Retina (tissue), 1 donor: Measurements from ENCODE around the gene PIP5K1C.

Source experiments
- DNase-seq: peaks from one replicate; pipeline ENCODE4 v3.0.0-alpha.2; 2016

PIP5K1C gene

GRCh38 chr19:3693025-3693925 is 7.0 kb downstream of the PIP5K1C start:
- DNase-seq: no peak

- no peak for DNase-seq
Measured at GRCh38 chr19:3692141-3693024, 7.9 kb downstream of the PIP5K1C start.

GRCh38 chr19:3691726-3692125 is 8.5 kb downstream of the PIP5K1C start:
- DNase-seq: no peak

DNA sequence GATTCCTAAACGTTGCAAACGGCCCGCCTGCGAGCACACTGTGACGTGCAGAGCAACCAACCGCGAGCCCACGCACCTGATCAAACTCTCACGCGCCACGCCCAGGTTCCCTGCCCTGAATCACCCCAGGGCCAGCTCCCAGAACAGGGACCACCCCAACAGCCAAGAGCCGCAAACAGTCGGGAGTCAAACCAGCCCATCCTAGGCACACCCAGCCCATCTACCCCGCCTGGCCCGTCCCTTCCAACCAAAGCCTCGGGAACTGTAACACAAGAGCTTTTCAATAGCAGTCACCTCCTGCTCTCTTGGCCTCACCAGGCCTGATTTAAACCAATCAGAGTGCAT is 8.9 kb downstream of the PIP5K1C start:
- no peak for DNase-seq

- DNase-seq: no peak
Measured at GRCh38 chr19:3690551-3691371, 9.5 kb downstream of the PIP5K1C start.

DNA sequence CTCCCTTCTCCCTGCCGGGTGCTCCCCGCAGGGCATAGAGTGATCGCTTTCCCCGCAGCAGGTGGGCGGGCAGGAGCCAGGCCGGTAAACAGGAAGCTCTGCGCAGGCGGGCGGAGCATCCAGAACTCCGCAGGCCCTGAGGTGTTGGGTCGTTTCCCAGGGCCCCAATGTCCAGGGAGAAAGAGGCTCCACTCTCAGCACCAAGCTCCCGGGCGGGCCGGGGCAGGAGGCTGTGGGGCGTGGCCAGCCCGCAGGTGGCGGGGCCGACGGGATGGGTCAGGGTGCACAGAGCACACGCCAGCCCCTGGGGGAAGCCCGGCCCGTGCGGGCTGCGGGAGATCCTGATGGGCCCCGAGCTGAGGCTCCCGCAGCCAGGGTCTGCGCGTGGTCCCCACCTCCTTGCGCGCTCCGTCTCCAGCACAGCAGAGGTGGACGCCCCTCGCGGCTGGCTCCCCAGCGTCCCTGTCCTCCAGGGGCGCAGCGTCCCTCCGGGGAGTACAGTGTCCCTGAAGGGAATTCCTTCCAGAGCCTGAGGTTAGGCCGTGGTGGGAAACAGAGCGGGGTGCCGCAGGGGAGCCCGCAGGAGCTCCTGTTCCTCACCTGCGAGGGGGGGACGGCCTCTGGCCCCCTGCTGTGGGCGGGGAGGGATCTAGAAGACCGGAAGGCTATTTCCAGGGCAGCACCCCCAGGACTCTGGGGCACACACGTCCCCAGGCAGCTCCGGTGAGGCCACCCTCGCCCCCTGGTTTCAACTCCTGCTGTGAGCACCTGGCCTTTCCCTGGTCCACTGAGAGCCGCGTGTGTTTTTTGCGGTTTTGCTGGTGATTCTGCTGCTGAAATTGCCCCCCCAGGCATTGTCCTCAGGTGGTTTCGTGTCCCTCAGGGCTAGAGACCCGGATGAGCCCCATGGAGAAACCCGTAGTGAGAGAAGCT is 12.2 kb downstream of the PIP5K1C start:
- no peak for DNase-seq

DNA sequence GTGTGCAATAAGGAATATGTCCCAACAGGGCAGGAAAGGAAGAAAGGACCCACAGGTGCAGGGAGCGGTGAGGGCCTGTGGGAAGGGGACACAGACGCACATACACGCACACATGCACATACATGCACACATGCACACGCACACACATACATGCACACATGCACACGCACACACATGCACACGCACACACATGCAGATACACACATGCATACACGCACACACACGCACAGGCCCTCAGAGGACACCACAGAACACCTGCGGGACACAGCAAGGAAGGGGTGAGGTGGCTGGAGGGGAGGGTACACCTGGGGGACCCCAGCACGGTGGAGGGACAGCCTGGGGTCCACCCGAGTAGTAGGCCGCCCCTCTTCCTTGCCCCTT is 12.9 kb downstream of the PIP5K1C start:
- no peak for DNase-seq

GRCh38 chr19:3684817-3685410 is 15.4 kb downstream of the PIP5K1C start:
- DNase-seq: no peak

DNA sequence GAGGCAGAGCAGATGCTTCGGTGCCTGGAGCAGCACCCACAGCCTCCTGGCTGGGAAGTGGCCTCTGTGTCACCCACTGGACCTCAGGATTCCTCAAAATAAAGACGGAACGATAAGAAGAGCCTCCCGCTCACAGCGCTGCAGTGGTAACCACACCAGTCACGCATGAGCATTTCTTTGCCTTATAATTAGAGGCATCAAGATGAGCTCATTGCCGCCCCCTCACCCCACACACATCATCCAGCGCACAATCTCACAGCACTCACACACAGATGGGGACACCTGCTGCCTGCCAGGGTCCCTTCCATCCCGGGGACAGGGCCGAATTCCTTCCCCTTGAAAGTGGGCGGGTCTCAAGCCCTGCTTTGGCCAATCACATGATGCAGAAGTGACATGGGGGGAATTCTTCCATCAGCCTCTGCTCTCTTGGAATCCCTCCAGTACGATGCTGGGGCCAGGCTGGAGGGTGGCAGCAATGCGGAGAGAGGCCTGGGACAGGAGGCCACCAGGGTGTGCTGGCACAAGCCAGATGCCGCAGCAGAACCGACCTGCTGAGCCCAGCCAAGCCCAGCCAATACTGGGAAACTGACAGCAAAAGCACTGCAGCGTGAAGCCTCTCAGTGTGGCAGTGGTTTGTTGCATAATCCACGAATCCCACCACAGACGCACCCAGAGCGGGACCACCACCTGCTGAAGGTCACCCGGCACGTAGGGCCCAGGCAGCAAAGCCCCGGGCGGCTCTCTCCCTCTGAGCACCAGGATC is 16.0 kb downstream of the PIP5K1C start:
- no peak for DNase-seq

GRCh38 chr19:3683405-3684053 is 16.7 kb downstream of the PIP5K1C start:
- no peak for DNase-seq

GRCh38 chr19:3682741-3683404 is 17.4 kb downstream of the PIP5K1C start:
- no peak for DNase-seq

DNA sequence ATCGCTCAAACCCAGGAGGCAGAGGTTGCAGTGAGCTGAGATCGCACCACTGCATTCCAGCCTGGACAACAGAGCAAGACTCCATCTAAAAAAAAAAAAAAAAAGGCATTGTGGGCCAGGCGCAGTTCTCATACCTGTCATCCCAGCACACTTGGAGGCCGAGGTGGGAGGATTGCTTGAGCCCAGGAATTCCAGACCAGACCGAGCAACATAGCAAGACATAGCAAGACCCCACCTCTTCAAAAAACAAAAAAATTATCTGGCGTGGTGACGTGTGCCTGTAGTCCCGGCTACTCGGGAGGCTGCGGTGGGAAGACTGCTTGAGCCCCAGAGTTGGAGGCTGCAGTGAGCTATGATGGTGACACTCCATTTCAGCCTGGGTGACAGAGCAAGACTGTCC is 18.0 kb downstream of the PIP5K1C start:
- no peak for DNase-seq

GRCh38 chr19:3680939-3681338 is 19.3 kb downstream of the PIP5K1C start:
- no peak for DNase-seq

GRCh38 chr19:3679581-3679980 is 20.7 kb downstream of the PIP5K1C start:
- no peak for DNase-seq

GRCh38 chr19:3679138-3679537 is 21.1 kb downstream of the PIP5K1C start:
- no peak for DNase-seq

GRCh38 chr19:3678188-3678587 is 22.1 kb downstream of the PIP5K1C start:
- DNase-seq: no peak

- no peak for DNase-seq
Measured at GRCh38 chr19:3674784-3675543, 25.3 kb downstream of the PIP5K1C start.

GRCh38 chr19:3673506-3674439 is 26.5 kb downstream of the PIP5K1C start:
- DNase-seq: no peak
